ENCODE measurements around the gene BDNF. TPM values are rescaled to one million over a fixed set of nuclear protein-coding genes. Genes with fewer than 3 reads are reported as not detected.

Gene BDNF
- total RNA-seq, 2 donors from 2014 or later: 0.33 TPM; not detected in 1

DNA sequence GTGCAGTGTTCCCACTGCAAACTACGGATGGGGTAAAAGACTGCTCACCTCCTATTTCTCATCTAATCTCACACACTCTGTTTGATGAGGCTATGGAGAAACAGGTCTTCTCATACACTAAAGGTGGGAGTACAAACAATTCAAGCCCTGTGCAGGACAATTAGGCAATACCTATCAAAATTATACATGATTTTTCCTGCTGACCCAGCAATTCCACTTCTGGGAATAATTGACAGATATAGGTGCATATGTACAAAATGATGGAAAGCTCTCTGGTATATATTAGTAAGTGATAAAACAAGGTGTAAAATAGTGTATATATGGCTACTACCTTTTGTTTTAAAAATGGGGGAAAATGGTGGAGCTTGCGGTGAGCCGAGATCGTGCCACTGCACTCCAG, 23.1 kb downstream of the BDNF start:
- Histone ChIP-seq H3K36me3 (ENCODE audit: control insufficient read depth, insufficient read depth, low read length) (no peaks in the 10 kb centered on the region), H3K27ac (ENCODE audit: low read depth, low read length) (no peak overlapping the region), H3K4me1 (ENCODE audit: control insufficient read depth, insufficient read depth, low read length) (no peaks in the 10 kb centered on the region), H3K27me3 (ENCODE audit: control insufficient read depth, insufficient read depth, low read length, poor library complexity, severe bottlenecking) (no peaks in the 10 kb centered on the region), H3K4me3 (ENCODE audit: low read length) (no peak overlapping the region), H3K9me3 (ENCODE audit: control insufficient read depth, low read length) (no peaks in the 10 kb centered on the region), H3K9ac (ENCODE audit: extremely low read depth, low read length, poor library complexity, severe bottlenecking) (no peak overlapping the region)
- H3K4me1 Mint-ChIP-seq: peaks cover 6% of the 10 kb centered on the region
- H3K9me3 Mint-ChIP-seq: no peaks in the 10 kb centered on the region
- WGBS, 2 experiments (ENCODE audit: insufficient coverage in 1 of 2, insufficient read length in 1 of 2): 96% methylated on average over 4 of the region's 4 CpGs; no CpG with 5 or more reads in 1 of the 2 experiments
- H3K4me3 Mint-ChIP-seq: no peak overlapping the region
- H3K27ac Mint-ChIP-seq: no peak overlapping the region
- H3K36me3 Mint-ChIP-seq (ENCODE audit: low read depth): no peaks in the 10 kb centered on the region
- DNase-seq: no peak
- TF ChIP-seq, protein P1, sequence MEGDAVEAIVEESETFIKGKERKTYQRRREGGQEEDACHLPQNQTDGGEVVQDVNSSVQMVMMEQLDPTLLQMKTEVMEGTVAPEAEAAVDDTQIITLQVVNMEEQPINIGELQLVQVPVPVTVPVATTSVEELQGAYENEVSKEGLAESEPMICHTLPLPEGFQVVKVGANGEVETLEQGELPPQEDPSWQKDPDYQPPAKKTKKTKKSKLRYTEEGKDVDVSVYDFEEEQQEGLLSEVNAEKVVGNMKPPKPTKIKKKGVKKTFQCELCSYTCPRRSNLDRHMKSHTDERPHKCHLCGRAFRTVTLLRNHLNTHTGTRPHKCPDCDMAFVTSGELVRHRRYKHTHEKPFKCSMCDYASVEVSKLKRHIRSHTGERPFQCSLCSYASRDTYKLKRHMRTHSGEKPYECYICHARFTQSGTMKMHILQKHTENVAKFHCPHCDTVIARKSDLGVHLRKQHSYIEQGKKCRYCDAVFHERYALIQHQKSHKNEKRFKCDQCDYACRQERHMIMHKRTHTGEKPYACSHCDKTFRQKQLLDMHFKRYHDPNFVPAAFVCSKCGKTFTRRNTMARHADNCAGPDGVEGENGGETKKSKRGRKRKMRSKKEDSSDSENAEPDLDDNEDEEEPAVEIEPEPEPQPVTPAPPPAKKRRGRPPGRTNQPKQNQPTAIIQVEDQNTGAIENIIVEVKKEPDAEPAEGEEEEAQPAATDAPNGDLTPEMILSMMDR (conservative IDR thresholded peaks at IDR 0.05): no peak
- peaks cover 5% of the 10 kb centered on the region for H3K27me3 Mint-ChIP-seq (ENCODE audit: insufficient read depth)

DNA sequence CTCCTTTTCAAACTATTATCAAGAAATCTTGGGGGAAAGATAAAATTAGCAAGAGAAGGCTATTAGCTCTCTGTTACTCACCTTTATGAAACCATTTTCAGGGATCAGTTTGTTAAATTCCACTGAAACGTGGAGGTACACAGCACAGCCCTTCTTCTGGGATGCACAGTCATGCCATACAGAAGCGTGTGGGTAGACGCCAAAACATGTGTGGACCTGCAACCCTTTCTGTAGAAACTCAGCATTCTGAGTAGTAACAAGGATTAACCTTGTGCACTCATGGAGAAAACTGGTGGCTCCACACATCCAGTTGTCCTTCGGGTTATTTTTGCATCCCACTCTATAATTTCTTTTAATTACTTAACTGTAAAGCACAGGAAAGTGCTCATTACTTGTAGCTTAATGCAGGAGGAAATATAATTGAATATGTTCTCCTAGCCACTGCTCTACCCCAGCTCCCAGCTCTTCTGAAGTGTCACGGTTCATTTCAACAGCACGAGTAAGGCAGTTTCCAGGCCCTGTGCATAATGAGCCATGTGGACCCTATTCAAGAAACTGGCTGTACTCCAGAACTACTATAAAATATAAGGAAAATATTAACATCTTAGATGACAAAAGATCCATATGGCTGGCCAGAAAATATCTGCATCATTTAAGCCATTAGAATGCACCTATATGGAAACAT, 26.1 kb downstream of the BDNF start:
- peaks cover 1% of the 10 kb centered on the region for H3K9me3 Mint-ChIP-seq
- H3K27ac ChIP-seq (ENCODE audit: low read depth, low read length): no peak overlapping the region

DNA sequence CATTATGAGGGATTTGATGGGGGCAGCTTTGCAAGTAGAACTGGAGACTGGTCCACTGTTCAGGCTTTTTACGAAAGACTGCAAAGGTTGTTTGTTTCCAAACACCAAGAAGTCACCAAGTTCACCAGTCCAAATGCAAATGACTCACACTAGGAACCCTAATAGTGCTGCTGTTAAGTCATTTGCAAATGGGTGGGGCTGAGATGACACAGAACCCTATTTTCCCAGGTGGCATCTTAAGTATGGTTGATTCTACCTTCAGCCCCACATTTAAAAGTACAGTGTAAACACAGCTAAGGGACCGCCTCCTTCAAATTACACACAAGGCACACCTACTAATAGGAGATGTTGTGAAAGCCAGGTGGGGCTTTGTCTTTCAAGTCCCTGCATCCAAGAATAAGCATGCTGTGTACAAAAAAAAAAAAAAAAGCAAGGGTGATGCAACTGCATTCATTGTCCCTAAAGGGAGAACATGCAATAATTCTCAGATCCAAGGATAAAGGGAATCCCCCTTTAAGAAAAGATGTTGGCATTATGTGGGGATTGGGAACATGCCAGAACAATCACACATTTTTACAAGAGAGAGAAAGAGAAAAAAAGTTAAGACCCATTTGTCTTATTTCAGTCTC, 27.3 kb downstream of the BDNF start:
- TF ChIP-seq, protein P1 (conservative IDR thresholded peaks at IDR 0.05): no peak
- no peaks in the 10 kb centered on the region for H3K27me3 ChIP-seq (ENCODE audit: control insufficient read depth, insufficient read depth, low read length, poor library complexity, severe bottlenecking)
- no peaks in the 10 kb centered on the region for H3K9me3 ChIP-seq (ENCODE audit: control insufficient read depth, low read length)
- DNase-seq: no peak
- no peak overlapping the region for H3K27ac ChIP-seq (ENCODE audit: low read depth, low read length)
- Mint-ChIP-seq H3K27me3 (ENCODE audit: insufficient read depth) (peaks cover 3% of the 10 kb centered on the region), H3K4me1 (peaks cover 6% of the 10 kb centered on the region), H3K9me3 (peaks cover 11% of the 10 kb centered on the region), H3K36me3 (ENCODE audit: low read depth) (no peaks in the 10 kb centered on the region), H3K4me3 (no peak overlapping the region), H3K27ac (no peak overlapping the region)
- WGBS, 2 experiments (ENCODE audit: insufficient coverage in 1 of 2, insufficient read length in 1 of 2): 100% methylated on average over 2 of the region's 2 CpGs; no CpG with 5 or more reads in 1 of the 2 experiments
- no peak overlapping the region for H3K9ac ChIP-seq (ENCODE audit: extremely low read depth, low read length, poor library complexity, severe bottlenecking)
- H3K4me3 ChIP-seq (ENCODE audit: low read length): no peak overlapping the region
- no peaks in the 10 kb centered on the region for H3K36me3 ChIP-seq (ENCODE audit: control insufficient read depth, insufficient read depth, low read length)
- no peaks in the 10 kb centered on the region for H3K4me1 ChIP-seq (ENCODE audit: control insufficient read depth, insufficient read depth, low read length)

More for the DNA sequence above, 26.1 kb downstream of the BDNF start:
- no peaks in the 10 kb centered on the region for H3K36me3 Mint-ChIP-seq (ENCODE audit: low read depth)
- H3K4me1 ChIP-seq (ENCODE audit: control insufficient read depth, insufficient read depth, low read length): no peaks in the 10 kb centered on the region
- peaks cover 3% of the 10 kb centered on the region for H3K27me3 Mint-ChIP-seq (ENCODE audit: insufficient read depth)
- no peaks in the 10 kb centered on the region for H3K9me3 ChIP-seq (ENCODE audit: control insufficient read depth, low read length)
- H3K27me3 ChIP-seq (ENCODE audit: control insufficient read depth, insufficient read depth, low read length, poor library complexity, severe bottlenecking): no peaks in the 10 kb centered on the region
- DNase-seq: no peak
- 90 to 100% methylated on average over 3 to 6 of the region's 6 CpGs for WGBS, 2 experiments (ENCODE audit: insufficient coverage in 1 of 2, insufficient read length in 1 of 2)
- H3K27ac Mint-ChIP-seq: no peak overlapping the region
- TF ChIP-seq, protein P1 (conservative IDR thresholded peaks at IDR 0.05): no peak
- no peaks in the 10 kb centered on the region for H3K36me3 ChIP-seq (ENCODE audit: control insufficient read depth, insufficient read depth, low read length)
- no peak overlapping the region for H3K4me3 ChIP-seq (ENCODE audit: low read length)
- no peak overlapping the region for H3K4me3 Mint-ChIP-seq
- H3K4me1 Mint-ChIP-seq: peaks cover 6% of the 10 kb centered on the region
- H3K9ac ChIP-seq (ENCODE audit: extremely low read depth, low read length, poor library complexity, severe bottlenecking): no peak overlapping the region
